Chondrocyte (in vitro differentiated cells): ENCODE measurements around the gene BIRC6. TPM values are rescaled to one million over a fixed set of nuclear protein-coding genes. Genes with fewer than 3 reads are reported as not detected.
"Not testable (repeated sequence)": the region's sequence is repeated elsewhere in the genome, so short reads cannot be mapped to it uniquely, and the experiment has no call there.

Experiments
- DNase-seq: peaks from one replicate; pipeline ENCODE4 v3.0.0; 2021; ENCODE audit warnings: mixed read lengths, low spot score
- H3K27ac Mint-ChIP-seq: one replicate; pipeline ENCODE4 v1.8.0; 2021; ENCODE audit warnings: mild to moderate bottlenecking, moderate library complexity, mixed read lengths; ENCODE audit not compliant: unreplicated experiment
- H3K27me3 Mint-ChIP-seq: 2 replicates; pipeline ENCODE4 v1.8.0; 2021; ENCODE audit warnings: low read depth, mixed read lengths
- H3K36me3 Mint-ChIP-seq: 2 replicates; pipeline ENCODE4 v1.8.0; 2021; ENCODE audit warnings: low read depth, mixed read lengths
- H3K4me1 Mint-ChIP-seq: 2 replicates; pipeline ENCODE4 v1.8.0; 2021; ENCODE audit warnings: low read depth, mild to moderate bottlenecking, mixed read lengths
- H3K4me3 Mint-ChIP-seq: one replicate; pipeline ENCODE4 v1.8.0; 2021; ENCODE audit warnings: mild to moderate bottlenecking, moderate library complexity, mixed read lengths; ENCODE audit not compliant: unreplicated experiment
- H3K9me3 Mint-ChIP-seq: 2 replicates; pipeline ENCODE4 v1.8.0; 2021; ENCODE audit warnings: low read depth, mixed read lengths
- CTCF ChIP-seq: fragments of 200-600 bp; sonication (generic); IDR thresholded peaks from 2 replicates; pipeline ENCODE4 v1.5.0; 2021; ENCODE audit warnings: antibody characterized with exemption, mild to moderate bottlenecking, moderate library complexity
- total RNA-seq: library from RNA; stranded (reverse); gene quantifications from 3 replicates; pipeline ENCODE4 v1.2.1, GENCODE V29; 2021

BIRC6 gene
- total RNA-seq, 1 donor from 2014 or later = 76.0 TPM

- TF ChIP-seq CTCF = no peak
- Mint-ChIP-seq H3K9me3 (peaks cover 5% of the 10 kb centered on the region), H3K36me3 (peaks cover 20% of the 10 kb centered on the region), H3K4me1 (peaks cover 16% of the 10 kb centered on the region), H3K4me3 (no peak overlapping the region), H3K27ac (no peak overlapping the region), H3K27me3 (no peaks in the 10 kb centered on the region)
- DNase-seq = no peak
These were observed 101.0 kb downstream of the BIRC6 start for GRCh38 chr2:32457814-32458213.

GRCh38 chr2:32460861-32461260 is 104.0 kb downstream of the BIRC6 start:
- H3K36me3 Mint-ChIP-seq = peaks cover 25% of the 10 kb centered on the region
- H3K27me3 Mint-ChIP-seq, H3K27ac Mint-ChIP-seq, DNase-seq, H3K4me3 Mint-ChIP-seq, H3K9me3 Mint-ChIP-seq: not testable (repeated sequence)
- peaks cover 18% of the 10 kb centered on the region for H3K4me1 Mint-ChIP-seq

- Mint-ChIP-seq H3K36me3 (peaks cover 20% of the 10 kb centered on the region), H3K27ac (no peak overlapping the region), H3K27me3 (no peaks in the 10 kb centered on the region), H3K4me3 (no peak overlapping the region), H3K4me1 (peaks cover 18% of the 10 kb centered on the region), H3K9me3 (peaks cover 3% of the 10 kb centered on the region)
- DNase-seq = no peak
- no peak for TF ChIP-seq CTCF
These were observed 106.3 kb downstream of the BIRC6 start for GRCh38 chr2:32463110-32463509.

GRCh38 chr2:32464431-32464830 is 107.6 kb downstream of the BIRC6 start:
- no peak for DNase-seq
- peak overlapping the region; percentile 55 for H3K27ac Mint-ChIP-seq
- no peaks in the 10 kb centered on the region for H3K9me3 Mint-ChIP-seq
- no peak overlapping the region for H3K4me3 Mint-ChIP-seq
- no peak for TF ChIP-seq CTCF
- no peaks in the 10 kb centered on the region for H3K27me3 Mint-ChIP-seq
- peaks cover 19% of the 10 kb centered on the region for H3K4me1 Mint-ChIP-seq
- H3K36me3 Mint-ChIP-seq = peaks cover 19% of the 10 kb centered on the region

GRCh38 chr2:32472605-32473004 is 115.8 kb downstream of the BIRC6 start:
- no peaks in the 10 kb centered on the region for H3K9me3 Mint-ChIP-seq
- no peak for DNase-seq
- no peak for TF ChIP-seq CTCF
- H3K4me1 Mint-ChIP-seq = peaks cover 2% of the 10 kb centered on the region
- no peaks in the 10 kb centered on the region for H3K27me3 Mint-ChIP-seq
- H3K27ac Mint-ChIP-seq = no peak overlapping the region
- peaks cover 17% of the 10 kb centered on the region for H3K36me3 Mint-ChIP-seq
- H3K4me3 Mint-ChIP-seq = no peak overlapping the region

- Mint-ChIP-seq H3K4me3 (no peak overlapping the region), H3K4me1 (peaks cover 13% of the 10 kb centered on the region), H3K27ac (no peak overlapping the region), H3K9me3 (no peaks in the 10 kb centered on the region), H3K36me3 (peaks cover 13% of the 10 kb centered on the region), H3K27me3 (no peaks in the 10 kb centered on the region)
- no peak for DNase-seq
- no peak for TF ChIP-seq CTCF
These were observed 117.6 kb downstream of the BIRC6 start for GRCh38 chr2:32474381-32474780.
